AG20443 (cell line): Measurements from ENCODE around the gene NMNAT2.
"Not testable (repeated sequence)": the region's sequence is repeated elsewhere in the genome, so short reads cannot be mapped to it uniquely, and the experiment has no call there.

Experiments
- DNase-seq: peaks from one replicate; pipeline ENCODE4 v3.0.0; 2012; ENCODE audit warnings: low spot score, mixed read lengths

NMNAT2 gene

DNA sequence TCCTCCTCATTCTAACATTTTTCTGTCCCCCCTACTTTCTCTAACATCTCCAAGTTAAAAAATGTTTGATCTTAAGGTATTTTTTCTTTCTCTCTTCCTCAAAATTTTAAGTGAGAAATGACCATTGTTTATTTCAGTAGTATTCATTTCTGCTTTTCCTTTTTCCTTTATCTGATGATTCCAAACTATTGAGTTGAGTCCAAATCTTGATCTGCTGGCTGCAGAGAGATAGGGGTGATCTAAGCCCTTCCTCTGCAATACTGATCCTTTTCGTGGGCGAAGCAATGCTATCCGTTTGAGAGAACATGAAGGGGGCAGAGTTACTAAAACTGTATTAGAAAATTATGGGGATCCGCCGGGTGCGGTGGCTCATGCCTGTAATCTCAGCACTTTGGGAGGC, 516 bp upstream of the NMNAT2 start:
- DNase-seq: no peak

DNA sequence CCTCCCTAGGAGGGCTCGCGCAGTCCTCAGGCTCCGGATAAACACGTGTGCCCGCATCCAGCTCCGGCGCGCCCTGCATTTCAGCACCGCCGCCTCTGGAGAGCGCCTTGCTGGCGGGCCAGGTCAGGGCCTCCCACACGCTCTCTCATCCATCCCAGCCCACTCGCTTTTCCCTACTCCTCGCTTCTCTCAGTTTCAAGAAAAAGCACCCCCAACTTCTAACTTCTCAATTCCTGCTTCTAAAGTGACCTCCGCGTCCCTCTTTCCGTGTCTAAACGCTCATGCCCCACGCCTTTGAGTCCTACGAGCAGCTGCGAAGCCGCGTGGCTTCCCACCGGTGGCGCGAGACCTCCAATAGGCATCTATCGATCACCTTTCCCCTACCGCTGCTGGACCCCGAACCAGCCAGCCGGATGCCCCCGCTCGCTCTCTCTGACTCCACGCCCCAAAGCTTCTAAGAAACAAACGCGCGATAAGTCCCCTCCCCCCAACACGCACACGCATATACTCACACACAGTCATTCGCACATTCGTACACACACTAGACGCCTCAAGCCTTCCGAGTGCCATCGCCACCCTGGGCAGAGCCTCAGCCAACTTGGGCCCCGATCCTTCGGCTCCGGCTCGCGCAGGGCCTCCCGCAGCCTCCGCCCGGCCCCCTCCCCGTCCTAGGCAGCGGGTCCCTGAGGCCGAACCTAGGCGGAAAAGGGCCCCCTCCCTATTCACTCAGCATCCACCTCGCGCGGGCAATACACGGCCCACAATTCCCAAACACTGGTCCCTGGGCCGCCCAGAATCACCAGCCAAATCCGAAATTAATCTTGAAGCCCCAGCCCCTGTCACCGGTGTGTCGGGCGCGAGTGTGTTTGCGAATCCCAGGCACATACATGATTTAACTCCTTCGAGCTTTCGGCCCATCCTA, 1.1 kb downstream of the NMNAT2 start:
- DNase-seq: peak; percentile 87

DNA sequence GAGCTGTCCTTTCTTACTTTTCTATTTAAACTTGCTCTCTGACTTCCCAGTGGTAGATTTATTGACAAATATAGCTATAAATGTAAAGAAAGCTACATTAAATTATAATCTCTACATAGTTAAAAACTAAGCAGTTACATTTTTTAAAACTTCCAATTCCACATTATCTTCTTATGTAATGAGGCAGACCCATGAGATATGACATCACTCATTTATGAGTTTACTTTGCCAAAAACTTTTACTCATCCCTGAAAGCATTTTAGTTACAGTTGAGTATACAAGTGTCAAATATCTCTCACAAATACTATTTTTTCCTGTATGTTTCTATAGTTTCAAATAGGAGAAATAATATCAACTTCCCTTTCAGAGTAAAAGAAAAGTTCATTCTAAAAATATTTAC, 3.8 kb downstream of the NMNAT2 start:
- no peak for DNase-seq

GRCh38 chr1:183411091-183411490, 7.1 kb downstream of the NMNAT2 start:
- DNase-seq: no peak

GRCh38 chr1:183407961-183408360, 10.2 kb downstream of the NMNAT2 start:
- no peak for DNase-seq

DNA sequence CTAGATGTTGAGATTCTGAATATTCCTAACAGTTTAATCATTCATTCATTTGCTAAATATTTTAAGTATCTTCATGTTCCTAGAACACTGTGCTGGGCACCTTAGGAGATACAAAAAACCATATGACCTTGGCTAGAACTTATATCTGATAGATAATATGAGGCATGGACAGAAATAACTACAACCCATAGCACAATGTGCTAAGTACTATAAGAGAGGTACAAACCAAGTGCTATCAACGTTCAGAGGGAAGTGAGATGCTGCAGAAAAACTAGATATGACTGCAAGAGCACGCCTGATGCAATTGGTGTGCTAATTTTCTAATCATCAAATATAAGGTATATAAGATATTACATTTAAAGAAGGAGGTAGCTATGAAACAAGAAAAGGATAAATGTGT, 10.7 kb downstream of the NMNAT2 start:
- DNase-seq: no peak

DNA sequence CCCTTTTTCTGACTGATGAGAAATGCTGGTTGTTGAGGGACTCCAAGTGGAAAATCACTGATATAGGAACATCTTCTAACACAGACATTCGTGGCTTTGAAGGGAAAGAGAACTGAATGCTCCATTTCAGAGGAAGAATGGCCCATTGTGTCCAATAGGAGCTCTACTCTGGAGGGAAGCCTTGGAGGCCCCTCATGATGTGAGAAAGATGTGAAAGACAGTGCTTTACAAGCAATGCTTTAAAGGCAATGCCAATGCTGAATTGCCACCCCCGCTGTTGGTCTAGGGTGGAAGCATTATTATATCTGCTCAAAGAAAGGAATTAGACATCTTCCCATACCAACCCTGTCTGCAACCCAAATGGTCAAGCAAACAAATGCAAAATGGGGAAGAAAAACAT, 13.7 kb downstream of the NMNAT2 start:
- DNase-seq: no peak

- DNase-seq: no peak
These were observed 14.7 kb downstream of the NMNAT2 start for GRCh38 chr1:183403498-183403897.

- not testable (repeated sequence) for DNase-seq
These were observed 16.6 kb downstream of the NMNAT2 start for GRCh38 chr1:183401565-183401964.

DNA sequence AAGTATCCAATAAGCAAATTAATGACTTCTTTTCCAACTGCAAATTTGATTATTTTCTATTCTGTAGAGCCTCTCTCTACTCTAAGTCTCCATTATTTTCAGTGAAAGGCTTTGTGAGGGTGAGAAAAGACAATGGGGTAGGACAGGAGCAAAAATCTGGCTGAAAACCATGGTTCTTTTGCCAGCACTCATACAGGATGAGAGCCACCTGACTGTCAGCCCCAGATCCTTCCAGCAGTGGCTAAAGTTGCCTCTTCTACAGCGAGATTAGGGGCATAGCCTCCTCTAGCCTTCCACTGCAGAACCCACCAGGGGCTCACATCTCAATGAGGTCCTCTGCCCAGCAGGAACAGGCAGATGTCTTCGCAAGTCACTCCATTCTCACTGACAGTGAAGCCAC, 23.7 kb downstream of the NMNAT2 start:
- DNase-seq: no peak

DNA sequence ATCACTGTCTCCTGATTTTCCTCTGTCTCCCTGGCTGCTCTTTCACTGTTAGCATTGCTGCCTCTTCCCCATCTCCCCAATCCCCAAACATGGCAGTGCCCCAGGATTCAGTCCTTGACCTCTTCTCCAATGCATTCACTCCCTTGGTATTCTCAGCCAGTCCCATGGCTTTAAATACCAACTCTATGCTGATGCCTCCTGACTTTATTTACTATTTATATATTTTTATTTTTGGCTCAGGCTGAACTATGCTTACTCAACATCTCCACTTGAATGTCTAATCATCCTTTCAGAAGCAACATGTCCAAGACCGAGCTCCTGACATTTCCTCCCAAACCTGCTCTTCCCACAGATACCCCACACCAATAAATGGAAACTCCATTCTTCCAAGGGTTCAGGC, 26.3 kb downstream of the NMNAT2 start:
- DNase-seq: no peak

DNA sequence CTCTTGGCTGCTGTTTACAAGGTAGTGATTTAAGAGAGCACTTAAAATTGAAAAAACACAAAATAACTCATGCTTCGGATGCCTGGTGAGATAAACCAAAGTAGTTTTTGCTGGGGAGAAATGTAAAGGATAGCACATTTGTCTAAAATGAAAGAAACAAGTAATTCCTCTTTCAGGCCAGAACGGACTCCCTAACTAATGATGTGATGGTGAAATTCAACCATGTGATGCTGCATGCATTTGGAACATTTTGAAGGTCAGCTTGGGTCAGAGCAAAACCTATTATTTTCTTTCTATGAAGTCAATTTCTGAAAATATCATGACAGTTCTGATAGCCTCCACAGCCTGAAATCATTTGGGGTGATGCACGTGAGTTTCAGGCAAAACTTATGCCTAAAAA, 27.6 kb downstream of the NMNAT2 start:
- DNase-seq: no peak

DNA sequence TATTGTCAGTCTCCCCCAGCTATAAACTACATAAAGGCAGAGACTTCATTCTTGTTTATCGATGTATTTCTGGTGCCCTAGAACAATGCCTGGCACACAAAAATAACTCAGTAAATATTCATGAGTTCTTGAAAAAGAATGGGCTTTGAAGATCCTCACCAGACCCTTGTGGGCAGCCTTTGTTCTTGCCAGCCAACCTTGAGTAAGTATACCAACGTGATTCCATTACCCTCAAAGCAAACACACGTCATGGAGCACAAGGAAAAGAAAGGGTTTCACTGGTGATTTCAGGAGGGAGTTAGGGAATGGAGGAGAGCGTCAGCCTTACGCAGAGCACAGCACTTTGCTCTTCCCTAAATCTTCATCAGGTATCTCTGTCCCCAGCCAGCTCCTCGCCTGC, 29.4 kb downstream of the NMNAT2 start:
- DNase-seq: no peak

- DNase-seq: no peak
These were observed 32.6 kb downstream of the NMNAT2 start for GRCh38 chr1:183385340-183386144.

DNA sequence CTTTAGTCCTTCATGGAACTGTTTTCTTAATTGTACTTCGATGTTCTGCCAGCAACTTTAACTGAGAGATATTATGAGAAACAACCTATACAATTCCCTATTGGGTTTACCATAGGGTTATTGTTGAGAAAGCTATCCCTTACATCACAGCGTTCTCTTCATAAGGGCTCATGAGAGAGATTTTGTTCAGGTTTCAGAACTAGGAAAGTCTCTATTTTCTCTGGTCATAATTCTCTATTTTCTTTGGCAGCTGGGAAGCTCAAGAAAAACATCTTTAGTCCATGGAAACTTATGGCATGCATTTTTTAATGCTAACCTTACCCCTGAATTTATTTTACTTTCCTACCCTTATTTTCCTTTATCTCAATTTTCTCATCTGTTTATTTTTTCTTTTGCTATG, 38.2 kb downstream of the NMNAT2 start:
- DNase-seq: no peak

GRCh38 chr1:183375381-183375780, 42.8 kb downstream of the NMNAT2 start:
- no peak for DNase-seq

GRCh38 chr1:183374825-183375224, 43.4 kb downstream of the NMNAT2 start:
- DNase-seq: no peak

DNA sequence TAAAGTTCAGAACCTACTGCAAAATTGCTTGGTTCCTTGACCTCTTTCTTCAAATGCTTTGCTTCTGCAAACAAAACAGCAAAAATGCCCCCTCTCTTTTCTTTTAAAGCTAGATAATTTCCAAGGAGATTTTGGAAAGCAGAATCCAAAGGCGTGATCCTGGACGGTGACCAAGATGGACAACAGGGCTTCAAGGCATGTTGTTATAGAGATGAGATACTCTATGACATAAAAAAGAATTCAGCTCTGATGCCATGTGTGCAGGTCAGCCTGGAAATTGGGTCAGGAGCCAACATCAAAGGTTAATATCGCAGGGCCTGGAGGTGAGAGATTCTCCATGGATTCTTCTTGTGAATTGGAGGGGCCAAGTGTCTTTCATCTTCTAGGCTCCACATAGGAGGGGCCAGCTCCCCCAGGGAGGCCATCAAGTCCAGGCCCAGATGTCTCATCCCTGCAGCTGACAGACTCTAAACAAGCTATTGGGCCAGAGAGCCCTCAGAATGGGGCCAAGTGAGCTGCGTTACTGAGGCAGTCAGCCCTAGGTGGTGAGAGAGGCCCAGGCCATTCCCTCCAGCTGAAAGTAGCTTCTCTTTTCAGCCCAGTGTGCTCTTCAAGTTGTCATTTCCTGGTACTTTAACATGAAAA, 45.5 kb downstream of the NMNAT2 start:
- DNase-seq: no peak

DNA sequence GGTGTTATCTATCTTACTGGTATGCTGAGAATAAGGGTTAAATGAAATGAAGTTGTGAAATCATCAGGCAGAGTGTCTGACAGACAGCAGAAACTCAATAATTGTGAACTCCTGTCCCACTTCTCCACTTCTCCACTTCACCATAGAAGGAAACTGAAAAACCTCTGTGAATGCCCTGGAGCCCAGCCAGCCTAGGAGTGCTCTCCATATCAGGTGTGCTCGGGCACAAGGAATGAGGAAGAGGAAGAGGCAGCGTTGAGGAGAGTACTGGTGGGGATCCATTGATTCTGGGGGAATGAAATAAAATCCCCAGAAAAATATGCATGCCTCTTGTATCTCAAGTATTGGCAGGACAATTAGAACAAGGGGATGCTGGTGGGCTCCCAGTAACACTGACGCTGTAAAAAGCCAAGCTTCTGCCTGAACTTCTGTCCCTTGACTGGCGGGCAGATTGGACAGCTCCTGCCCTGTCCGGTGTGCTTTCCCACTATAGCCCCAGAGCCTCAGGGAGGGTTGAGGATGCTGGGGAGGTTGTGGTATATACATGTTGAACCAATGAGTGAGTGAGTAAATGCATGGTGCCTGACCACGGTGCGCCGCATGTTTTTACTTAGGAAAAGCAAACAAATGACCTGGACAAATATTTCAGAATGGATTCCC, 47.7 kb downstream of the NMNAT2 start:
- DNase-seq: no peak

DNA sequence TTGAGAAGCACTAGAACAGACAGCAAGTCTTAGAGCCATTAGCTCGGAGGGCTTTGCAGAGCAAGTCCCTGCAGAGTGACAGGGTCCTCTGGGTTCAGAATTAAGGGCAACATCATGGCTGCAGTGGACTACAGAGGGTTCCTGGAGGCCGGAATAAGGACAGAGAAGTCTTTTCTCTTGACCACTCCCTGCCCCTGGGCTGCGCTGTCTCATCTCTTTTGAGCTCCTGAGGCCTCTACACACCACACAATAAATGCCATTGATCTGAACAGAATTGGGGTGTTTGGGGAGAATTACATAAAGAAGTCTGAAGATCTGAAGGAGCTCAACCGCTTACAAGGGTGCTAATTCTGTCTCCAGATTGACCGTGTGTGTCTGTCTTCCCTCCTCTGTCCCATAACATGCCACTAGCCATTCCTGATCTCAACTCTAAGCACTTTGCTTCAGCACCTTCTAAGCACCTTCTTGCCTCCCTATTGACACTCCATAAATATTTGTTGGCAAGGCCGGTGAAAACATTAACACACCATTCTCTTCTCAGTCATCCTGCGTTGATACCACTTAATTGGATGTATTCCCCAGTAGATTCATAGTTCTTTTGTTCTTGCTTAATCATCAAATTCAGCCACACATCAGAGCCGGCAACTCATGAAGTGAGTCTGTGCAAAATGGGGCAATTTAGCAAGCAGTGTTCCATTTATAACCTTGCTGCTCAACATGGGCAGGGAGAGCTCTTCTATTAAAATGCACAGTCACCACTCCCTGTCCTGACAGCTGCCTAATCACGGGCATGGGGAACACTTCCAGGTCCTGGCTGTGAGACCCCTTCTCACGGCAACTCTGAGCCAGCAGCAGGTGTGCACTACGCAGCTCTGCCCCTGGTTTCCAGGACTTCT, 49.7 kb downstream of the NMNAT2 start:
- no peak for DNase-seq

GRCh38 chr1:183366116-183366515, 52.1 kb downstream of the NMNAT2 start:
- no peak for DNase-seq
